Large intestine (tissue), 3 donors: ENCODE measurements around the gene CD109. TPM values are rescaled to one million over a fixed set of nuclear protein-coding genes. Genes with fewer than 3 reads are reported as not detected.

Experiments used
- DNase-seq, 2 donors: peaks; one replicate each; pipeline versions ENCODE4 v3.0.0 to v3.0.0-alpha.2; 2013
- H3K27ac ChIP-seq: one replicate; pipeline ENCODE4 v1.5.1; 2013; ENCODE audit warnings: low read length
- H3K27me3 ChIP-seq: 2 replicates; pipeline ENCODE4 v1.6.1; 2013; ENCODE audit warnings: low read length; ENCODE audit not compliant: control insufficient read depth, insufficient read depth
- H3K36me3 ChIP-seq: 2 replicates; pipeline ENCODE4 v1.6.1; 2013; ENCODE audit warnings: low read length; ENCODE audit not compliant: control insufficient read depth, insufficient read depth
- H3K4me1 ChIP-seq: one replicate; pipeline ENCODE4 v1.6.1; 2013; ENCODE audit warnings: low read length; ENCODE audit not compliant: control insufficient read depth, insufficient read depth
- H3K4me3 ChIP-seq: one replicate; pipeline ENCODE4 v1.5.1; 2013; ENCODE audit warnings: low read length
- H3K9me3 ChIP-seq: one replicate; pipeline ENCODE4 v1.6.1; 2013; ENCODE audit warnings: mild to moderate bottlenecking, low read depth, low read length, moderate library complexity; ENCODE audit not compliant: control insufficient read depth
- WGBS: methylation state at CpG from one replicate; pipeline ENCODE4 v1.1.5; 2013; ENCODE audit warnings: low lambda C conversion rate; ENCODE audit not compliant: insufficient coverage; 5-methylcytosine and 5-hydroxymethylcytosine counted together
- polyA plus RNA-seq: library from polyadenylated mRNA; unstranded; fragments of 120-200 nt; gene quantifications from one replicate; pipeline ENCODE4 v1.2.1, GENCODE V29; 2013

The CD109 gene
- polyA plus RNA-seq, 1 donor: 4.7 TPM

DNA sequence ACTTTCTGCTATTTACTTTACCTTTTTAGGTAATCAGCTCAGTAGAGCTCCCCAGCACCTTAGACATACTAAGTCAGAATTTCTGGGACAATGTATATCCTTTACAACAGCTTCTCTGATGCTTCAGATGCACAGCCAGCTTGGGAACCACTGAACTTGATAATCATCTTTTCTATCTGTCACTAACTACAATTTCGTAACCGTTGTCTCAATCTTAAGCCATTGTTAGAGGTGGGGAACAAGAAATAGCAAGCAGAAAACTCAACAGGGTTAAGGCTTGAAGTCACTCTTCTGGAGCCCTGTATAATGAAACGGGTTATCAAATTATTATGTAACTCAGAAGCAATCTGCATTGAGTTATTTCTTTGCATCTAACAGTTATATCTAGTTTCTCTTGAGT, 47.1 kb downstream of the CD109 start:
- no peaks in the 10 kb centered on the region for H3K27me3 ChIP-seq
- WGBS: 40% methylated on average over 1 of the region's 3 CpGs
- H3K4me3 ChIP-seq: no peak overlapping the region
- H3K9me3 ChIP-seq: no peaks in the 10 kb centered on the region
- no peaks in the 10 kb centered on the region for H3K4me1 ChIP-seq
- no peak for DNase-seq
- H3K36me3 ChIP-seq: no peaks in the 10 kb centered on the region
- no peak overlapping the region for H3K27ac ChIP-seq

DNA sequence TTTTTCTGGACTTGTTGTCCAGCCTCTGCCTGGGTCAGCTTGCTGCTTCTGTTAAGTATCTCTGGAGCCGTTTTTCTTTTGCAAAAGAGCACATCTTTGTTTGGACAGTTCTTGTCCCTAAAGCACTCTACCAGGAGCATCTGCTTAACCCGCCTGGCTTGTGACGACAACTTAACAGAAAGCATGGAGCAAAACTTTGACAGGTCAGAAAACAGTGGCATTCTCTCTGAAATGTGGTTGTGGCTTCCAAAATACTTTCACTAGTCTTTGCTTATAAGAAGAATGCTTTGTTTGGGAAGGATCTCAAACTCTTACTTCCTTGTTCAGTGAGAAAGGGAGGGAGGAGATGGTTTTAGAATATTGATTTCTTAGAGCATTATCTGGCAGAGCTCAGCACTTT, 47.6 kb downstream of the CD109 start:
- Histone ChIP-seq H3K9me3 (no peaks in the 10 kb centered on the region), H3K4me3 (no peak overlapping the region), H3K27me3 (no peaks in the 10 kb centered on the region), H3K27ac (no peak overlapping the region), H3K4me1 (no peaks in the 10 kb centered on the region), H3K36me3 (no peaks in the 10 kb centered on the region)
- 80% methylated on average over 1 of the region's 3 CpGs for WGBS
- DNase-seq: no peak

DNA sequence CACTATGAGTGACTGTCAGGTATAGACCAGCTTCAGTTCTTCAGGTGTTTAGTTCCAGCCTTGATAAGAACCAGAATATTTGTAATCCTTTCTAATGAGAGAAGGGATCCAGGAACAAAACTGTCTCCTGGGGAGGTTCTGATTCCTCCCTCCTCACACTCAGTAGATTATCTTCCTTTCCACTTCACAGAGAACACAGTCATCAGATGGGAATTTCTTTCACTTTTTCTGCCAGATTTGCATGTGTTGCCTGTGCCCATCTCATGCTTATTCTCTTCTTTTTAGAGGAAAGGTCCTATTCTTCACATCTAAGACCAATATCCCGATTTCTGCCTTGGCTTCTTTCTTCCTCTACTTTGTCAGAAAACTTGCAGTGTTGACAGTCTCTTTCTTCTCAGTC, 50.8 kb downstream of the CD109 start:
- H3K4me3 ChIP-seq: no peak overlapping the region
- no peak for DNase-seq
- no peaks in the 10 kb centered on the region for H3K4me1 ChIP-seq
- no peaks in the 10 kb centered on the region for H3K27me3 ChIP-seq
- H3K9me3 ChIP-seq: no peaks in the 10 kb centered on the region
- H3K27ac ChIP-seq: no peak overlapping the region
- H3K36me3 ChIP-seq: no peaks in the 10 kb centered on the region
- 100% methylated on average over 1 of the region's 1 CpG for WGBS

DNA sequence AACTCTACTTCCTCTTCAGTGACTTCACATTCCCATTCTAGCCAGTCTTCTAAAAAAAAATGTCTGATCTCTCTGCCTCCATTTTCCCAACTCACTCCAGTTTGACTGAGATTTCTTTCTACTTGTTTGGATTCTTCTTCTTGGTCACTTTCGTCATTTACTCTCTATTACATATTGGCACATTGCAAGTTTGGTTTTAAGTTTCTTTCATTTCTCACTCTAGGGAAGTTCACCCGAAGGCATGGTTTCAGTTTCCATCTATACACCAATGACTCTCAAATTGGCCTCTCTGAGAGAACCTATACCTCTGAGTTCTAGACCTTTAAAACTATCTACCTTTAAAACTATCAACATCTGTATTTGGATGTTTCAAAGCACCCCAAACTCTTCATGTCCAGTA, 51.3 kb downstream of the CD109 start:
- no peaks in the 10 kb centered on the region for H3K36me3 ChIP-seq
- no peaks in the 10 kb centered on the region for H3K9me3 ChIP-seq
- no peak overlapping the region for H3K4me3 ChIP-seq
- no peaks in the 10 kb centered on the region for H3K27me3 ChIP-seq
- H3K27ac ChIP-seq: no peak overlapping the region
- 79% methylated on average over 2 of the region's 2 CpGs for WGBS
- H3K4me1 ChIP-seq: no peaks in the 10 kb centered on the region
- DNase-seq: no peak

DNA sequence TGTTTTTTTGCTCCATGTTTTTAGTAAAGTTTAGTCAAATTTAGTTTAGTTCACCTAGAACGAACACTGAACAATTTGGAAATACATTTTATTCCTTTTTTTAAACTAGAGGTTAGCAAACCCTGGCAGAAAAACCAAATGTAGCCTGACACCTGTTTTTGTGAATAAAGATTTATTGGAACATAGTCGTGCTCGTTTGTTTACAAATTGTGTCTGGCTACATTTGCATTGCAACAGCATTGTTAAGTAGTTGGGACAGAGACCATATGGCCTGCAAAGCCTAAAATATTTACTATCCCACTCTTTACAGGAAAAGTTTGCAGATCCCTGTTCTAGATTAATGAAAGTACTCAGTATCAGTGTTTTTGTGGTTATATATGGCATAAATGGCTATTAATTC, 56.9 kb downstream of the CD109 start:
- Histone ChIP-seq H3K36me3 (no peaks in the 10 kb centered on the region), H3K9me3 (no peaks in the 10 kb centered on the region), H3K27ac (no peak overlapping the region), H3K27me3 (no peaks in the 10 kb centered on the region), H3K4me1 (no peaks in the 10 kb centered on the region), H3K4me3 (no peak overlapping the region)
- no peak for DNase-seq
- no CpG with 5 or more reads among the region's 3 CpGs for WGBS

DNA sequence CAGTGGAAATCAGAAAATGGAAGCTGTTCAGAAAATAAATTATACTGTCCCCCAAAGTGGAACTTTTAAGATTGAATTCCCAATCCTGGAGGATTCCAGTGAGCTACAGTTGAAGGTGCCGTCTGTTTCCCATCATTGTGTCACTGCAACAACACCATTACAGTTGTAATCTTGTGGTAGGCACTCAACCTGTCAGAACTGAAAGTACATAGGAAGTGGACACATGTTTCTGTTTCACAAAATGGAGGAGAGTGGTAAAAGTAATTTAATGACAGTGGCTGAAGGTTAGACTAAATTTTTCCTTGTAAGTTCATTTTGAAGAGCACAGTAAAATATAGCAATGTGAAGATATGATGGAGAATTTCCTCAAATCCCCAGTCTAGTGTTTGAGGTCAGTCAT, 70.0 kb downstream of the CD109 start:
- no peaks in the 10 kb centered on the region for H3K27me3 ChIP-seq
- DNase-seq: no peak
- WGBS: no CpG with 5 or more reads among the region's 1 CpG
- H3K27ac ChIP-seq: no peak overlapping the region
- H3K9me3 ChIP-seq: no peaks in the 10 kb centered on the region
- no peaks in the 10 kb centered on the region for H3K36me3 ChIP-seq
- no peak overlapping the region for H3K4me3 ChIP-seq
- H3K4me1 ChIP-seq: no peaks in the 10 kb centered on the region

DNA sequence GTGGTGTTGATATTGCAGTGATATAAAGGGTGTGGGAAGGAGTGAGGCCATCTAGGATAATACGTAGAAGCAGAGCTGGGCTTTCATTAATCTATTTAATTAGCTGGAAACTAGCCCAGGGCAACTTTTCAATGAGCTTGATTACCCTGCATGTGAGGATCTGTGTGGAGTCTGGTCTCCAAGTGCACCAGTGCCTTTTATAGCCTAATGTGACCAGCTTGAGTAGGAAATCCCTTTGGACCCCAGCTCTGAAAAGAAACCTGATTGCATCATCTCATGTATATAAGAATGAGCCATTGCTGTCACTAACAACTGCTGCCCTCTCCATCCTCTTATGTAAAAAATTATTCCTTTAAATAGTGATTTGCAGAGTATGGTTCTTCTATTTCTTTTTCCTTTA, 72.6 kb downstream of the CD109 start:
- Histone ChIP-seq H3K27ac (no peak overlapping the region), H3K36me3 (no peaks in the 10 kb centered on the region), H3K27me3 (no peaks in the 10 kb centered on the region), H3K9me3 (no peaks in the 10 kb centered on the region), H3K4me1 (no peaks in the 10 kb centered on the region), H3K4me3 (no peak overlapping the region)
- no peak for DNase-seq
- WGBS: no CpG with 5 or more reads among the region's 1 CpG

DNA sequence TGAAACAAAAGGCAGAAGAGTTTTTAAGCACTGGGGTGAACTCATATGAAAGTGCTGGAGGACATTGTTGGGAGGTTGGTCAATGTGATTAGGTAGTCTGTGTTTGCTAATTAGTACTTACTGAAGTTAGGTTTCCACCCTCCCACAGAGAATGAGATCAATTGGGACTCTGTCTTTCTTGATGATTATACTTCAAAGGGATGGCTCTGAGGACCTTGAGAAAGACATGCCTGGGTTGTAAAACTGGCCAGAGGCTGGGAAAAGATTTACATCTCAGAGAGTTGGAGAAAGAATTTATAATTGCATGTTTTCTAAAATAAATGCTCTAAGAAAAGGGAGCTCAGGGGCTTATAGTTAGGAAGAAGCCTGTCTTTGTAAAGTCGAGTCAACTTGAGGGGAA, 74.0 kb downstream of the CD109 start:
- no CpG with 5 or more reads among the region's 1 CpG for WGBS
- H3K9me3 ChIP-seq: no peaks in the 10 kb centered on the region

DNA sequence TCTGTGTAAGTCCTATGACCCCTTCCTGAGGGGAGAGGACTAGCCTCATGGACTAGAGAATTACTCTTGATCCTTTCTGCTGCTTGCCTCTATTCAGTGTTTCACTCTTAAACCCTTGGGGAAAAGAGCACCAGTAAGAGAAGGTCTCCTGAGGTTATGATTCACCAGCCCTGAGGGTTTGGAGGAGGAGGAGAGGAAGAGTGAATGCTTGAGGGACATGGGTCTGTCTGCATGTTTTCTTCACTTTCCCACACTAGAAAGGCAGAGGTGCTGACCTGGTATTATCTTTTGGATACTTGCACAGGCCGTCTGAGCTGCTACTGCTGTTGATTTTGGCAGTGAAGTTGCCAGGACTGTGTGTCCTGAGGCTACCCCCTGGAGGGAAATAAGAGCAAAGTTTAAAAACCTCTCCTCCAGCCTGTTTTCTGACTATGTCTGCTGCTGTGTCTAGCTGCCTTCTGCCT, 78.3 kb downstream of the CD109 start:
- Histone ChIP-seq H3K36me3 (no peaks in the 10 kb centered on the region), H3K27ac (no peak overlapping the region), H3K27me3 (no peaks in the 10 kb centered on the region), H3K9me3 (no peaks in the 10 kb centered on the region), H3K4me1 (no peaks in the 10 kb centered on the region), H3K4me3 (no peak overlapping the region)
- no CpG with 5 or more reads among the region's 1 CpG for WGBS
- no peak for DNase-seq

More for the DNA sequence above, 74.0 kb downstream of the CD109 start:
- Histone ChIP-seq H3K27ac (no peak overlapping the region), H3K27me3 (no peaks in the 10 kb centered on the region), H3K4me1 (no peaks in the 10 kb centered on the region), H3K36me3 (no peaks in the 10 kb centered on the region), H3K4me3 (no peak overlapping the region)
- DNase-seq: no peak

DNA sequence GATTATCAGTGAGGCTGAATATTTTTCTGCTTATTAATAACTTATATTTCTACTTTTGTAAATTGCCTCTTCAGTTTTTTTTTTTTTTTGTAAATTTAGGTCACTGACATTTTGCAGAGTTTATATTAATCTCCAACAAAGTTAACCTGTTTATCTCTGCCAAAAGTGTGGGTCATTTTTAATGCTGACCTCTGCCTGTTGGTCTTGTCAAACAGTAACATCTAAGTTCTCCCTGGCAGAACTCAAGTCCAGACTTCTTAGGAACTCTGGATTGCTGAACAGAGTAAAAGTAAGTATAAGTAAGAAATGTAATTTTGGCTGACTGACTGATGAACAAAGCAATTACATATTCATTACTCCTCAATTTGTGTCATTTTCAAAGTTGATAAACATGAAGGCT, 83.9 kb downstream of the CD109 start:
- no peaks in the 10 kb centered on the region for H3K27me3 ChIP-seq
- no peak overlapping the region for H3K27ac ChIP-seq
- H3K4me1 ChIP-seq: no peaks in the 10 kb centered on the region
- no peaks in the 10 kb centered on the region for H3K9me3 ChIP-seq
- no peak for DNase-seq
- H3K4me3 ChIP-seq: no peak overlapping the region
- no peaks in the 10 kb centered on the region for H3K36me3 ChIP-seq

DNA sequence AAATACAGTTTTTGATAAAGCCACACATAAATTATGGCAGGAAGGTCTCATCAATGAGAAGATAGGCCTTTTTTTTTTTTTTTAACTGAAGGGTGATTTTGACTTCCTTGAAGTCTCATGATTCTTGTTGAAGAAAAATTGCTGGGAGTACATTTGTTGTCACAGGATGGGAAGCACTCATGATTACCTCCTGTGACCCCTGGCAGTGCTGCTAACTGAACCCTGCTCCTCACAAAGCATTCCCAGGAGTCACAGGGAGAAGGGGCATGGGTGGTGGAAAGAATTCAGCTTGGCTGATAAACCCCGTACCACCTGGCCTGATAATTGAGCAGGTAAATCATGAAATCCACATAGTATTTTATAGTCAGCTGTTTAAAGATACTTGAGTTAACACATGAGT, 86.9 kb downstream of the CD109 start:
- DNase-seq: no peak
- no peak overlapping the region for H3K4me3 ChIP-seq

More for the DNA sequence above, 86.9 kb downstream of the CD109 start:
- H3K36me3 ChIP-seq: no peaks in the 10 kb centered on the region
- no peaks in the 10 kb centered on the region for H3K4me1 ChIP-seq
- no peaks in the 10 kb centered on the region for H3K9me3 ChIP-seq
- no peak overlapping the region for H3K27ac ChIP-seq
- WGBS: 40% methylated on average over 1 of the region's 1 CpG
- no peaks in the 10 kb centered on the region for H3K27me3 ChIP-seq
